Stomach (tissue), 9 donors: Measurements from ENCODE around the gene NPTX1. TPM values are rescaled to one million over a fixed set of nuclear protein-coding genes. Genes with fewer than 3 reads are reported as not detected.
"Not testable (repeated sequence)": the region's sequence is repeated elsewhere in the genome, so short reads cannot be mapped to it uniquely, and the experiment has no call there.

ENCODE experiments used
- DNase-seq, 2 donors: peaks; one replicate each; pipeline versions ENCODE4 v3.0.0 to v3.0.0-alpha.2; 2013 to 2019
- H3K27ac ChIP-seq, 5 donors: fragments of 200-600 bp in 4 of 5; sonication (generic) in 4 of 5; one replicate each; pipeline ENCODE4 v1.5.1; 2013 to 2019; ENCODE audit warnings: mild to moderate bottlenecking in 1 of 5, moderate library complexity in 1 of 5
- H3K27me3 ChIP-seq, 3 donors: fragments of 200-600 bp; sonication (generic); one replicate each; pipeline ENCODE4 v1.5.1; 2017 to 2019; ENCODE audit warnings: mixed run types in 1 of 3
- H3K36me3 ChIP-seq, 4 donors: fragments of 200-600 bp; sonication (generic); 1 replicate in 3 of 4; 2 replicates in 1 of 4; pipeline ENCODE4 v1.5.1; 2016 to 2019
- H3K4me1 ChIP-seq, 4 donors: fragments of 200-600 bp; sonication (generic); one replicate each; pipeline ENCODE4 v1.5.1; 2016 to 2019
- H3K4me3 ChIP-seq, 4 donors: fragments of 200-600 bp; sonication (generic) in 3 of 4; one replicate each; pipeline ENCODE4 v1.5.1; 2016 to 2019; ENCODE audit warnings: mild to moderate bottlenecking in 1 of 4
- H3K9me3 ChIP-seq, 4 donors: fragments of 200-600 bp; sonication (generic); one replicate each; pipeline ENCODE4 v1.5.1; 2016 to 2019
- EP300 ChIP-seq: sonication (generic); formaldehyde crosslinking; IDR thresholded peaks from one replicate; pipeline ENCODE4 v1.6.1; 2017; ENCODE audit warnings: antibody characterized with exemption
- POLR2A ChIP-seq, 4 donors: fragments of 450-650 bp; IDR thresholded peaks; one replicate each; pipeline ENCODE4 v1.6.1; 2016; ENCODE audit warnings: antibody characterized with exemption in 4 of 4, control low read depth in 2 of 4, mild to moderate bottlenecking in 1 of 4, moderate library complexity in 1 of 4
- POLR2AphosphoS5 ChIP-seq, 3 donors: sonication (generic); formaldehyde crosslinking; IDR thresholded peaks; one replicate each; pipeline ENCODE4 v1.6.1; 2016; ENCODE audit warnings: antibody characterized with exemption in 3 of 3
- WGBS, 5 donors: extraction: QIAGEN DNeasy Blood & Tissue Kit in 3 of 5; methylation state at CpG; one replicate each; pipeline versions ENCODE4 v1.1.5 to v1.1.7; 2013 to 2018; 5-methylcytosine and 5-hydroxymethylcytosine counted together
- intact Hi-C: fragments of 100-400 bp; cut with DNase I; formaldehyde crosslinking; loops from one replicate; pipeline ENCODE4 v1.15.1; 2023; ENCODE audit warnings: low total_unique reads
- polyA plus RNA-seq, 3 donors: library from polyadenylated mRNA; stranded (reverse); fragments of 200-250 nt; gene quantifications; one replicate each; pipeline ENCODE4 v1.2.3, GENCODE V29; 2013
- total RNA-seq, 5 donors: library from RNA; depleted of rRNA; stranded (reverse); fragments of >200 nt; gene quantifications; one replicate each; pipeline versions ENCODE4 v1.1.0 to v1.2.3, GENCODE V29; 2014 to 2016
- TF ChIP-seq, protein P1 (sequence below), 7 experiments: fragments of 450-650 bp in 4 of 7; fragments of 200-600 bp in 3 of 7; sonication (generic) in 3 of 7; IDR thresholded peaks; one replicate each; pipeline ENCODE4 v1.5.1; 2016 to 2019; ENCODE audit warnings: antibody characterized with exemption in 7 of 7, control low read depth in 2 of 7, mild to moderate bottlenecking in 1 of 7
- donor health status: healthy with polysubstance abuse.
- donor health status: Bipolar disorder and iron deficiency.
- donor health status: healthy.

The NPTX1 gene
- total and polyA plus RNA-seq, 8 donors = 0.31 to 9.3 (median 2.0) TPM; not detected in 1

DNA sequence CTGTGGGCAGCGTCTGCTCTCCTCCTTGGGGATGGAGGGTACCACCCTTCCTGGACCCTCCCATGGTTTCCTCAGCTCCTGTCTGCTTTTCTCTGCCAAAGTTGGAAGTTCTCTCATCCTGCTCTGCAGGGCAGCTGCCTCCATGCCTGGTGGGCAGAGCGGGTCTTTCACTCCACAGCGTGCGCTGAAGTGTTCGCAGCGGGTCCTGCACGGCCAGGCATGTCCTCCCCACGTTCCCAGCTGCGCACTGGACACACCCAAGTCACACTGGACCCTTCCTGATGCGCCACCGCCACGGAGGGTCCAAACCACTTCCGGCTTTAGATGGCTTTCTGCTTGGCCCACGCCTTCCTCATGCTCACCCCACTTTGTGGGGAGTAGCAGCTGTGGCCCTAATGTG lies 33.7 kb upstream of the NPTX1 start:
- 78 to 84% (median 81%) methylated on average over 12 to 14 of the region's 14 CpGs for WGBS, 5 donors
- Histone ChIP-seq H3K27ac (no peak overlapping the region), H3K36me3 (no peaks in the 10 kb centered on the region), H3K4me1 (no peaks in the 10 kb centered on the region), H3K9me3 (no peaks in the 10 kb centered on the region), H3K27me3 (peaks cover 0 to 78% (median 20%) of the 10 kb centered on the region in 3 donors), H3K4me3 (no peak overlapping the region)
- intact Hi-C loops = no loop called here
- TF ChIP-seq, protein P1, sequence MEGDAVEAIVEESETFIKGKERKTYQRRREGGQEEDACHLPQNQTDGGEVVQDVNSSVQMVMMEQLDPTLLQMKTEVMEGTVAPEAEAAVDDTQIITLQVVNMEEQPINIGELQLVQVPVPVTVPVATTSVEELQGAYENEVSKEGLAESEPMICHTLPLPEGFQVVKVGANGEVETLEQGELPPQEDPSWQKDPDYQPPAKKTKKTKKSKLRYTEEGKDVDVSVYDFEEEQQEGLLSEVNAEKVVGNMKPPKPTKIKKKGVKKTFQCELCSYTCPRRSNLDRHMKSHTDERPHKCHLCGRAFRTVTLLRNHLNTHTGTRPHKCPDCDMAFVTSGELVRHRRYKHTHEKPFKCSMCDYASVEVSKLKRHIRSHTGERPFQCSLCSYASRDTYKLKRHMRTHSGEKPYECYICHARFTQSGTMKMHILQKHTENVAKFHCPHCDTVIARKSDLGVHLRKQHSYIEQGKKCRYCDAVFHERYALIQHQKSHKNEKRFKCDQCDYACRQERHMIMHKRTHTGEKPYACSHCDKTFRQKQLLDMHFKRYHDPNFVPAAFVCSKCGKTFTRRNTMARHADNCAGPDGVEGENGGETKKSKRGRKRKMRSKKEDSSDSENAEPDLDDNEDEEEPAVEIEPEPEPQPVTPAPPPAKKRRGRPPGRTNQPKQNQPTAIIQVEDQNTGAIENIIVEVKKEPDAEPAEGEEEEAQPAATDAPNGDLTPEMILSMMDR (IDR thresholded peaks at IDR 0.05) = no peak
- TF ChIP-seq POLR2AphosphoS5 (IDR thresholded peaks at IDR 0.05) = no peak
- TF ChIP-seq POLR2A (IDR thresholded peaks at IDR 0.05) = no peak
- no peak for TF ChIP-seq EP300
- no peak for DNase-seq

DNA sequence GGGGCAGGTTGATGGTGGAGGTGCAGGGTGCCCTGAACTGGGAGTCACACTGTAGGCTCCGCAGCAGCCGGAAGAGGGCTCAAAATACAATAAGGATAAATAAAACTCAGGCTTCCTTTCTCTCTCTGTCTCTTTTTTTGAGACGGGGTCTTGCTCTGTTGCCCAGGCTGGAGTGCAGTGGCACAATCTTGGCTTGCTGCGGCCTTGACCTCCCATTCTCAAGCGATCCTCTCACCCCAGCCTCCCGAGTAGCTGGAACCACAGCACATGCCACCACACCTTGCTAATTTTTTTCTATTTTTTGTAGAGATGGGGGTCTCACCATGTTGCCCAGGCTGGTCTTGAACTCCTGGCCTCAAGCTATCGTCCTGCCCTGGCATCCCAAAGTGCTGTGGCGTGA lies 32.9 kb upstream of the NPTX1 start:
- no peak for TF ChIP-seq POLR2A (IDR thresholded peaks at IDR 0.05)
- no peak for TF ChIP-seq POLR2AphosphoS5 (IDR thresholded peaks at IDR 0.05)
- no peak for TF ChIP-seq EP300
- TF ChIP-seq, protein P1 (IDR thresholded peaks at IDR 0.05) = no peak
- Histone ChIP-seq H3K27me3 (peaks cover 0 to 83% (median 20%) of the 10 kb centered on the region in 3 donors), H3K36me3 (no peaks in the 10 kb centered on the region), H3K4me1 (no peaks in the 10 kb centered on the region), H3K4me3 (no peak overlapping the region), H3K9me3 (no peaks in the 10 kb centered on the region), H3K27ac (no peak overlapping the region)
- no peak for DNase-seq
- WGBS, 5 donors = 71 to 85% (median 76%) methylated on average over 8 of the region's 8 CpGs
- intact Hi-C loops = no loop called here

DNA sequence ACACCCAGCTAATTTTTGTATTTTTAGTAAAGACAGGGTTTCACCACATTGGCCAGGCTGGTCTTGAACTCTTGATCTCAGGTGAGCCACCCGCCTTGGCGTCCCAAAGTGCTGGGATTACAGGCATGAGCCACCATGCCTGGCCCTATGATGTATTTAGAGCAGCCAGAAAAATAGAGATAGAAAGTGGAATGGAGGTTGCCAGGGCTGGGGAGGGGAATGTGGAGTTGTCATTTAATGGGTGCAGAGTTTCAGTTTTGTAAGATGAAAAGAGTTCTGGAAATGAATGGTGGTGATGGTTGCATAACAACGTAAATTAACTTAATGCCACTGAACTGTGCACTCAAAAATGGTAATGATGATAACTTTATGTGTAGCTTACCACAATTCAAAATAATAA lies 31.6 kb upstream of the NPTX1 start:
- Histone ChIP-seq H3K36me3 (no peaks in the 10 kb centered on the region), H3K4me1 (no peaks in the 10 kb centered on the region), H3K4me3 (no peak overlapping the region), H3K27me3 (peaks cover 0 to 84% (median 19%) of the 10 kb centered on the region in 3 donors), H3K9me3 (no peaks in the 10 kb centered on the region), H3K27ac (no peak overlapping the region)
- intact Hi-C loops = no loop called here
- WGBS, 5 donors = 80 to 91% (median 84%) methylated on average over 3 of the region's 3 CpGs
- DNase-seq = no peak
- TF ChIP-seq EP300 = no peak
- no peak for TF ChIP-seq POLR2A (IDR thresholded peaks at IDR 0.05)
- TF ChIP-seq, protein P1 (IDR thresholded peaks at IDR 0.05) = no peak
- TF ChIP-seq POLR2AphosphoS5 (IDR thresholded peaks at IDR 0.05) = no peak

DNA sequence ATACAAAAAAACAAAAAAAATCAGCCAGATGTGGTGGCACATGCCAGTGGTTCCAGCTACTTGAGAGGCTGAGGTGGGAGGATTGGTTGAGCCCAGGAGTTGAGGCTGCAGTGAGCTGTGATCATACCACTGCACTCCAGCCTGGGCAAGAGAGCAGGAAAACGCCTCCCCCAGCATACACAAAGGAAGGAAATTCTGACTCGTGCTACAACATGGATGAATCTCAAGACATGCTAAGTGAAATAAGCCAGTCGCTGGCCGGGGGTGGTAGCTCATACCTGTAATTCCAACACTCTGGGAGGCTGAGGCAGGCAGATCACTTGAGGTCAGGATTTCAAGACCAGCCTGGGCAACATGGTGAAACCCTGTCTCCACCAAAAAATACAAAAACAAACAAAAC lies 30.8 kb upstream of the NPTX1 start:
- H3K4me3 ChIP-seq, H3K9me3 ChIP-seq, DNase-seq, H3K4me1 ChIP-seq, H3K27ac ChIP-seq, H3K36me3 ChIP-seq, intact Hi-C loops: not testable (repeated sequence)
- peaks cover 0 to 84% (median 11%) of the 10 kb centered on the region in 3 donors for H3K27me3 ChIP-seq
- WGBS, 5 donors = 59 to 70% (median 65%) methylated on average over 4 of the region's 4 CpGs

DNA sequence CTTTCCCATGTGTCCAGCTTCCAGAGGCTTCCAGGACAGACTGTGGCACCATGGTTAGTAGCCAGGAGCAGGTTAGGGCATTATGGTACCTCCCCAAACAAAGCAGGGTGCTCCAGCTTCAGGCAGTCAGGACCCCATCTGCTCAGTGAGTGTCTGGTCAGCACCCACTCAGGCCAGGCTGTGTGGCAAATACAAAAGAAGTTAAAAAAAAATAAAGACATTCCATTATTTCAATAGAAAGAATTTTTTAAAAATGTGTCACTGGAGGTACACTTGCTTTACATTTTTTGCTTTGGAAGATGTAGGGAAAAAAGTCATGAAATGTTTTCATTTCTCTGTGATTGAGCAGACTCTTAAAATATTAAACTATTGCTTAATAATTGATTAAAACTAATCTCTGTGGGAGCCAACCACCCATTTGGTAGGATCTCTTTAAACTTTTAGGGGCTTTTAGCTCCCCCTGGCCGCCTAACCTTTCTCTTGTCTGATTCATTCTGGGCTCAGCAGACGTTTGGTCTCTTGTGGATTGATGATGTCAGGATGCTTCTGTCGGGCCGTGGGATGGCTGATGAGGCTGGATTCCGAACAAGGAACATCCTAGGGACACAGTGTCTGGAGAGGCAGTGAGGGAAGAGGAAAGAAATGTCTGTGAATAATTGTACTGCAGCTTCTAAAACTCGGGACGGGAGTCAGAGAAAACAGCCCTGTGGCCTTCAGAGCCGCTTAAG lies 28.4 kb upstream of the NPTX1 start:
- Histone ChIP-seq H3K4me3 (no peak overlapping the region), H3K4me1 (no peaks in the 10 kb centered on the region), H3K27me3 (peaks cover 0 to 82% (median 4%) of the 10 kb centered on the region in 3 donors), H3K36me3 (no peaks in the 10 kb centered on the region), H3K27ac (no peak overlapping the region), H3K9me3 (no peaks in the 10 kb centered on the region)
- peak in 1 of 2 donors; percentile 42 for DNase-seq
- TF ChIP-seq POLR2A (IDR thresholded peaks at IDR 0.05) (no peak), EP300 (no peak), POLR2AphosphoS5 (IDR thresholded peaks at IDR 0.05) (no peak)
- TF ChIP-seq, protein P1 (IDR thresholded peaks at IDR 0.05) = no peak
- intact Hi-C loops = no loop called here
- 22 to 38% (median 32%) methylated on average over 8 of the region's 8 CpGs for WGBS, 5 donors
